Fibroblast of lung (primary cell): ENCODE data around the gene SLC6A9. TPM values are rescaled to one million over a fixed set of nuclear protein-coding genes. Genes with fewer than 3 reads are reported as not detected.

Experiments used
- DNase-seq, 2 donors: peaks; one replicate each; pipeline versions ENCODE4 v3.0.0 to v3.0.0-alpha.2; 2010; ENCODE audit warnings: low read depth in 2 of 2
- H2AFZ ChIP-seq: 2 replicates; pipeline ENCODE4 v1.5.1; 2012; ENCODE audit warnings: low read length, control low read depth, inconsistent platforms
- H3K27ac ChIP-seq: 2 replicates; pipeline ENCODE4 v1.5.1; 2011; ENCODE audit warnings: low read length, control low read depth; ENCODE audit not compliant: insufficient read depth
- H3K27me3 ChIP-seq: 2 replicates; pipeline ENCODE4 v1.5.1; 2011; ENCODE audit warnings: mild to moderate bottlenecking, low read length; ENCODE audit not compliant: control insufficient read depth, insufficient read depth
- H3K36me3 ChIP-seq: 2 replicates; pipeline ENCODE4 v1.5.1; 2011; ENCODE audit warnings: low read length; ENCODE audit not compliant: control insufficient read depth, insufficient read depth
- H3K4me1 ChIP-seq: 2 replicates; pipeline ENCODE4 v1.5.1; 2011; ENCODE audit warnings: low read length; ENCODE audit not compliant: control insufficient read depth, insufficient read depth; ENCODE audit errors: extremely low read depth
- H3K4me2 ChIP-seq: 2 replicates; pipeline ENCODE4 v1.5.1; 2011; ENCODE audit warnings: low read length, control low read depth; ENCODE audit not compliant: insufficient read depth; ENCODE audit errors: extremely low read depth
- H3K4me3 ChIP-seq, 4 experiments: fragments of 200-600 bp in 1 of 4; sonication (generic) in 1 of 4; replicated peaks in 1 of 4; 2 replicates each; pipeline ENCODE4 v1.5.1; 2011 to 2016; ENCODE audit warnings: low read length in 4 of 4, low read depth in 3 of 4, mild to moderate bottlenecking in 3 of 4, control low read depth in 2 of 4, inconsistent platforms in 1 of 4, mixed read lengths in 1 of 4; ENCODE audit not compliant: insufficient read depth in 1 of 4; ENCODE audit errors: control extremely low read depth in 1 of 4
- H3K79me2 ChIP-seq: 2 replicates; pipeline ENCODE4 v1.5.1; 2012; ENCODE audit warnings: mild to moderate bottlenecking, low read length, inconsistent platforms; ENCODE audit not compliant: control insufficient read depth, insufficient read depth
- H3K9ac ChIP-seq: 2 replicates; pipeline ENCODE4 v1.5.1; 2011; ENCODE audit warnings: mild to moderate bottlenecking, low read length, control low read depth; ENCODE audit not compliant: insufficient read depth
- H3K9me3 ChIP-seq: 2 replicates; pipeline ENCODE4 v1.5.1; 2012; ENCODE audit warnings: low read depth, low read length; ENCODE audit not compliant: control insufficient read depth, insufficient read depth
- H4K20me1 ChIP-seq: 2 replicates; pipeline ENCODE4 v1.5.1; 2011; ENCODE audit warnings: low read length; ENCODE audit not compliant: control insufficient read depth, insufficient read depth; ENCODE audit errors: extremely low read depth
- EZH2 ChIP-seq: IDR thresholded peaks from 2 replicates; pipeline ENCODE4 v1.5.1; 2012; ENCODE audit warnings: low read length, control low read depth, mild to moderate bottlenecking; ENCODE audit errors: missing control alignments
- polyA plus RNA-seq, 2 donors: library from polyadenylated mRNA; depleted of rRNA in 1 of 2; stranded (reverse) in 1 of 2; unstranded in 1 of 2; fragments of >200 nt; gene quantifications; 2 replicates each; pipeline ENCODE4 v1.2.1, GENCODE V29; 2011 to 2012; ENCODE audit warnings: missing spikeins in 1 of 2
- total RNA-seq: library from RNA; depleted of rRNA; stranded (reverse); fragments of >200 nt; gene quantifications from 2 replicates; pipeline ENCODE4 v1.2.1, GENCODE V29; 2014
- TF ChIP-seq, protein P1 (sequence below), 2 donors: IDR thresholded peaks in 1 of 2; conservative IDR thresholded peaks in 1 of 2; 1 replicate in 1 of 2; 2 replicates in 1 of 2; pipeline ENCODE4 v1.5.1; 2011 to 2012; ENCODE audit warnings: low read length in 2 of 2, control low read depth in 1 of 2, inconsistent platforms in 1 of 2, low read depth in 1 of 2, mild to moderate bottlenecking in 1 of 2

SLC6A9 gene
- total and polyA plus RNA-seq, 2 donors (not counting 1 experiment from before 2014, with no cell fraction given) = 3.4 to 19.5 TPM

DNA sequence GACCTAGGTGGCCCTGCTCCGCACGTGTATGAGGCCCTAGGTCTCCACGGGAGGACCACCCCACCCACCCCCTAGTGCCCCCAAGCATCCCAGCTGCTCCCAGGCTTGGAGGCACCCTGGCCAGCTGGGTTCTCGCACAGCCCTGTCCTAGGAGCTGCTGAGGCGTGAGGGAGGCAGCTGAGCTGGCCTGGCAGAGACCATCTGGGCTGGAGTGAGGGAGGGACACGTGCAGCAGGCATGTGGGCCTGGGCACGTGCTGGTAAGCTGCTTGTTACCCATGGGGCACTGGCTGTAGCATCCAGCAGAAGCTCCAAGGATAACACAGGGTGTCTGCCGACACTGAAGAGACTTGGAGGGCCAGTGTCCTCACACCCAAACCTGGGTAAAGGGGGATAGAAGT, 10.1 kb downstream of the SLC6A9 start:
- no peak overlapping the region for H2AFZ ChIP-seq
- DNase-seq = no peak
- H3K4me1 ChIP-seq = no peaks in the 10 kb centered on the region
- no peak overlapping the region for H3K4me2 ChIP-seq
- H4K20me1 ChIP-seq = no peaks in the 10 kb centered on the region
- no peaks in the 10 kb centered on the region for H3K27me3 ChIP-seq
- no peaks in the 10 kb centered on the region for H3K9me3 ChIP-seq
- H3K27ac ChIP-seq = no peak overlapping the region
- no peak for TF ChIP-seq EZH2
- TF ChIP-seq, protein P1, sequence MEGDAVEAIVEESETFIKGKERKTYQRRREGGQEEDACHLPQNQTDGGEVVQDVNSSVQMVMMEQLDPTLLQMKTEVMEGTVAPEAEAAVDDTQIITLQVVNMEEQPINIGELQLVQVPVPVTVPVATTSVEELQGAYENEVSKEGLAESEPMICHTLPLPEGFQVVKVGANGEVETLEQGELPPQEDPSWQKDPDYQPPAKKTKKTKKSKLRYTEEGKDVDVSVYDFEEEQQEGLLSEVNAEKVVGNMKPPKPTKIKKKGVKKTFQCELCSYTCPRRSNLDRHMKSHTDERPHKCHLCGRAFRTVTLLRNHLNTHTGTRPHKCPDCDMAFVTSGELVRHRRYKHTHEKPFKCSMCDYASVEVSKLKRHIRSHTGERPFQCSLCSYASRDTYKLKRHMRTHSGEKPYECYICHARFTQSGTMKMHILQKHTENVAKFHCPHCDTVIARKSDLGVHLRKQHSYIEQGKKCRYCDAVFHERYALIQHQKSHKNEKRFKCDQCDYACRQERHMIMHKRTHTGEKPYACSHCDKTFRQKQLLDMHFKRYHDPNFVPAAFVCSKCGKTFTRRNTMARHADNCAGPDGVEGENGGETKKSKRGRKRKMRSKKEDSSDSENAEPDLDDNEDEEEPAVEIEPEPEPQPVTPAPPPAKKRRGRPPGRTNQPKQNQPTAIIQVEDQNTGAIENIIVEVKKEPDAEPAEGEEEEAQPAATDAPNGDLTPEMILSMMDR (conservative IDR thresholded peaks at IDR 0.05 in 1 of 2, IDR thresholded peaks at IDR 0.05 in 1 of 2; ENCODE audit: low read depth in 1 of 2, low read length in 2 of 2) = no peak
- no peaks in the 10 kb centered on the region for H3K36me3 ChIP-seq
- no peak overlapping the region for H3K4me3 ChIP-seq
- no peak overlapping the region for H3K9ac ChIP-seq
- H3K79me2 ChIP-seq = no peaks in the 10 kb centered on the region

DNA sequence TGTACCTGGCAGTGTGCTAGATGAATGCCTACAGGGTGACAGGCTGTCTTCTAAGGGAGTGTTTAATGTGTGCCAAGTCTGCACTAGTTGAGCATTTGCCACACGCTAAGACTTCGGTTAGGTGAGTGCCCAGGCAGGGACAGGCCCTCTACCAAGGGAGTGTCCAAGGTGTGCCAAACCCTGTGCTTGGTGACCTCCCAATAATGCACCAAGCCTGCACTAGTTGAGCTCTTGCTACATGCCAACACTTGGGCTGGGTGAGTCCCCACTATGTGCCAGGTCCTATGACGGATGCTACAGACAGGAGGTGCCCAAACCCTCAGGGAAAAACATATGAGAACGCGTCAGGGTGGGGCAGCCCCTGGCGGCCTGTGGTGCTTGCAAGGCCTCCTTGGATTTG, 10.8 kb downstream of the SLC6A9 start:
- H3K4me2 ChIP-seq = no peak overlapping the region
- TF ChIP-seq EZH2 = no peak
- TF ChIP-seq, protein P1 (conservative IDR thresholded peaks at IDR 0.05 in 1 of 2, IDR thresholded peaks at IDR 0.05 in 1 of 2; ENCODE audit: low read depth in 1 of 2, low read length in 2 of 2) = no peak
- H3K4me3 ChIP-seq = no peak overlapping the region
- H3K4me1 ChIP-seq = no peaks in the 10 kb centered on the region
- DNase-seq = no peak
- H3K79me2 ChIP-seq = no peaks in the 10 kb centered on the region
- H3K27ac ChIP-seq = no peak overlapping the region
- no peaks in the 10 kb centered on the region for H3K9me3 ChIP-seq
- no peaks in the 10 kb centered on the region for H3K36me3 ChIP-seq
- H2AFZ ChIP-seq = no peak overlapping the region
- H4K20me1 ChIP-seq = no peaks in the 10 kb centered on the region
- H3K27me3 ChIP-seq = no peaks in the 10 kb centered on the region
- H3K9ac ChIP-seq = no peak overlapping the region

DNA sequence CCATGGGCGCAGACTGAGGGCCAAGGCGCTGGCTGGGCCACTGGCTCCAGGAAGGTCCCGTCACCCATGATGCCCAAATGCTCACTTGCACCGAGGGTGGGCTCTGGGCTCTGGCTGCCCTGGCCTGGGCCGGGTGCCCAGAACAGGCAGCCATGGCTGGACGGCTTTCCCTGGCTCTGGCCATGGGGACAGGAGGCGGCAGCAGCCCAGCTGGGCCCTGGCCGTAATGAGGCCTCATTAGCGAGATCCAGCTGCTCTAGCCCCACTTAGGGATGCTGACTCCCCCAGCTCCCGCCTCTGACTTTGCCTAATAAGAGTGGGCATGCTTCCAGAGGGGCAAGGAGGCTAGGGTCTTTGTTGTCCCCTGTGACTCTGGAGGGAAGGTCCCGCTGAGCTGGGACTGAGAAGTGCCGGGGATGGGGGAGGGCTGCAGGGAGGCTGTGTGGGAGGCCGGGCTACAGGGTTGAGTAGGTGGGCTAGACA, 11.8 kb downstream of the SLC6A9 start:
- TF ChIP-seq, protein P1 (conservative IDR thresholded peaks at IDR 0.05 in 1 of 2, IDR thresholded peaks at IDR 0.05 in 1 of 2; ENCODE audit: low read depth in 1 of 2, low read length in 2 of 2) = no peak
- no peak for TF ChIP-seq EZH2
- Histone ChIP-seq H3K36me3 (no peaks in the 10 kb centered on the region), H3K9me3 (no peaks in the 10 kb centered on the region), H3K27me3 (no peaks in the 10 kb centered on the region), H3K4me3 (no peak overlapping the region), H3K9ac (no peak overlapping the region), H2AFZ (no peak overlapping the region), H4K20me1 (no peaks in the 10 kb centered on the region), H3K4me1 (no peaks in the 10 kb centered on the region), H3K4me2 (no peak overlapping the region), H3K27ac (no peak overlapping the region), H3K79me2 (no peaks in the 10 kb centered on the region)
- DNase-seq = no peak
